ENCODE results near the gene TACC2. TPM values are rescaled to one million over a fixed set of nuclear protein-coding genes. Genes with fewer than 3 reads are reported as not detected.

The TACC2 gene
- total and polyA plus RNA-seq, 12 donors: 68.1 to 451 (median 364) TPM

GRCh38 chr10:122277526-122278136 lies 288.7 kb downstream of the TACC2 start:
- peaks cover 0 to 9% (median 0%) of the 10 kb centered on the region in 9 donors for H3K36me3 ChIP-seq
- no peak overlapping the region for H3K4me3 ChIP-seq
- no peak overlapping the region for H3K27ac ChIP-seq
- intact Hi-C loops (cut with DNase I): loop anchor here in 1 of 10 donors (10.0 kb wide), 2 partner anchors 133 to 223 kb away; no protein-coding TSS in a partner anchor
- no peaks in the 10 kb centered on the region for H3K27me3 ChIP-seq
- peaks cover 0 to 9% (median 3%) of the 10 kb centered on the region in 9 donors for H3K4me1 ChIP-seq
- DNase-seq (no peak), ATAC-seq (no peak)
- no peaks in the 10 kb centered on the region for H3K9me3 ChIP-seq
- whole genome bisulfite sequencing, 2 donors: 83 to 89% methylated on average over 10 of the region's 10 CpGs
- no peak for TF ChIP-seq CTCF (IDR thresholded peaks at IDR 0.05)

GRCh38 chr10:122279725-122280141 lies 290.8 kb downstream of the TACC2 start:
- TF ChIP-seq CTCF (IDR thresholded peaks at IDR 0.05): peak in 8 of 9 donors; percentile 38 to 71 (median 62)
- intact Hi-C loops (cut with DNase I): loop anchor here in 3 of 10 donors (5.0 to 10.0 kb wide), 4 partner anchors 135 to 425 kb away; no protein-coding TSS in a partner anchor
- Histone ChIP-seq H3K36me3 (peaks cover 0 to 9% (median 0%) of the 10 kb centered on the region in 9 donors), H3K4me3 (no peak overlapping the region), H3K9me3 (no peaks in the 10 kb centered on the region), H3K27me3 (no peaks in the 10 kb centered on the region), H3K4me1 (peaks cover 0 to 13% (median 3%) of the 10 kb centered on the region in 9 donors), H3K27ac (peak overlapping the region in 1 of 10 donors; percentile 25)
- ATAC-seq (peak in 7 of 8 donors; percentile 36 to 73 (median 66)), DNase-seq (peak in 1 of 2 donors; percentile 49)
- 23 to 26% methylated on average over 9 of the region's 9 CpGs for WGBS, 2 donors

GRCh38 chr10:122280156-122280555 lies 291.2 kb downstream of the TACC2 start:
- DNase-seq (no peak), ATAC-seq (peak in 1 of 8 donors; percentile 21)
- Histone ChIP-seq H3K9me3 (no peaks in the 10 kb centered on the region), H3K4me3 (no peak overlapping the region), H3K27me3 (no peaks in the 10 kb centered on the region), H3K27ac (peak overlapping the region in 1 of 10 donors; percentile 25), H3K4me1 (peaks cover 0 to 13% (median 3%) of the 10 kb centered on the region in 9 donors), H3K36me3 (peaks cover 0 to 4% (median 0%) of the 10 kb centered on the region in 9 donors)
- intact Hi-C loops (cut with DNase I): loop anchor here in 2 of 10 donors (5.0 to 10.0 kb wide), 2 partner anchors 422 to 425 kb away; no protein-coding TSS in a partner anchor
- TF ChIP-seq CTCF (IDR thresholded peaks at IDR 0.05): no peak
- WGBS, 2 donors: 71 to 76% methylated on average over 7 of the region's 7 CpGs

- no peak for TF ChIP-seq CTCF (IDR thresholded peaks at IDR 0.05)
- ATAC-seq (no peak), DNase-seq (no peak)
- Histone ChIP-seq H3K4me3 (no peak overlapping the region), H3K9me3 (no peaks in the 10 kb centered on the region), H3K36me3 (no peaks in the 10 kb centered on the region), H3K4me1 (peaks cover 0 to 13% (median 3%) of the 10 kb centered on the region in 9 donors), H3K27me3 (no peaks in the 10 kb centered on the region), H3K27ac (no peak overlapping the region)
- intact Hi-C loops (cut with DNase I): loop anchor here in 2 of 10 donors (5.0 to 10.0 kb wide), 2 partner anchors 421 to 424 kb away; no protein-coding TSS in a partner anchor
- WGBS, 2 donors: 89 to 94% methylated on average over 7 of the region's 7 CpGs
Observed at GRCh38 chr10:122281018-122281626, 292.2 kb downstream of the TACC2 start.
